Mesendoderm (in vitro differentiated cells): ENCODE measurements around the gene INPP4A.

Source experiments
- DNase-seq: peaks from one replicate; pipeline ENCODE4 v3.0.0; 2013
- H2AK5ac ChIP-seq: 2 replicates; pipeline ENCODE4 v1.6.1; 2013; ENCODE audit warnings: low read length, inconsistent platforms
- H2BK120ac ChIP-seq: 2 replicates; pipeline ENCODE4 v1.6.1; 2013; ENCODE audit warnings: low read depth, mild to moderate bottlenecking, low read length, moderate library complexity, mixed read lengths
- H2BK15ac ChIP-seq: replicated peaks from 2 replicates; pipeline ENCODE4 v1.6.1; 2013; ENCODE audit warnings: low read depth, mild to moderate bottlenecking, moderate library complexity
- H2BK5ac ChIP-seq: 2 replicates; pipeline ENCODE4 v1.6.1; 2013; ENCODE audit warnings: low read length, inconsistent platforms
- H3K18ac ChIP-seq: 2 replicates; pipeline ENCODE4 v1.6.1; 2013; ENCODE audit warnings: mild to moderate bottlenecking, low read length, mixed read lengths
- H3K23ac ChIP-seq: one replicate; pipeline ENCODE4 v1.6.1; 2013; ENCODE audit warnings: low read length
- H3K27ac ChIP-seq: 2 replicates; pipeline ENCODE4 v1.5.1; 2013; ENCODE audit warnings: low read depth, mild to moderate bottlenecking, inconsistent platforms, low read length, moderate library complexity
- H3K27me3 ChIP-seq: 2 replicates; pipeline ENCODE4 v1.6.1; 2013; ENCODE audit warnings: low read length, control low read depth, mild to moderate bottlenecking, inconsistent platforms; ENCODE audit not compliant: insufficient read depth, poor library complexity
- H3K36me3 ChIP-seq: 2 replicates; pipeline ENCODE4 v1.6.1; 2013; ENCODE audit warnings: low read length, inconsistent platforms; ENCODE audit not compliant: control insufficient read depth, insufficient read depth
- H3K4ac ChIP-seq: one replicate; pipeline ENCODE4 v1.6.1; 2013; ENCODE audit warnings: low read depth, mild to moderate bottlenecking, low read length, moderate library complexity
- H3K4me1 ChIP-seq: 2 replicates; pipeline ENCODE4 v1.6.1; 2013; ENCODE audit warnings: low read depth, low read length, inconsistent platforms; ENCODE audit not compliant: control insufficient read depth
- H3K4me2 ChIP-seq: 2 replicates; pipeline ENCODE4 v1.6.1; 2013; ENCODE audit warnings: low read length
- H3K4me3 ChIP-seq: 2 replicates; pipeline ENCODE4 v1.5.1; 2013; ENCODE audit warnings: mild to moderate bottlenecking, low read length
- H3K56ac ChIP-seq: one replicate; pipeline ENCODE4 v1.6.1; 2013; ENCODE audit warnings: low read length
- H3K79me1 ChIP-seq: 2 replicates; pipeline ENCODE4 v1.6.1; 2013; ENCODE audit warnings: low read length, inconsistent platforms
- H3K79me2 ChIP-seq: 2 replicates; pipeline ENCODE4 v1.6.1; 2013; ENCODE audit warnings: mild to moderate bottlenecking, low read length; ENCODE audit not compliant: control insufficient read depth, insufficient read depth
- H3K9ac ChIP-seq: 2 replicates; pipeline ENCODE4 v1.6.1; 2013; ENCODE audit warnings: low read length, inconsistent platforms
- H4K5ac ChIP-seq: one replicate; pipeline ENCODE4 v1.6.1; 2013; ENCODE audit warnings: low read length
- H4K8ac ChIP-seq: one replicate; pipeline ENCODE4 v1.6.1; 2013; ENCODE audit warnings: low read depth, mild to moderate bottlenecking, control low read depth, low read length, moderate library complexity
- WGBS: extraction: QIAGEN DNeasy Blood & Tissue Kit; methylation state at CpG from one replicate; pipeline ENCODE4 v1.1.7; 2013; ENCODE audit warnings: low lambda C conversion rate, missing lambda C conversion rate; ENCODE audit not compliant: insufficient coverage; ENCODE audit errors: extremely low coverage; 5-methylcytosine and 5-hydroxymethylcytosine counted together

INPP4A gene

DNA sequence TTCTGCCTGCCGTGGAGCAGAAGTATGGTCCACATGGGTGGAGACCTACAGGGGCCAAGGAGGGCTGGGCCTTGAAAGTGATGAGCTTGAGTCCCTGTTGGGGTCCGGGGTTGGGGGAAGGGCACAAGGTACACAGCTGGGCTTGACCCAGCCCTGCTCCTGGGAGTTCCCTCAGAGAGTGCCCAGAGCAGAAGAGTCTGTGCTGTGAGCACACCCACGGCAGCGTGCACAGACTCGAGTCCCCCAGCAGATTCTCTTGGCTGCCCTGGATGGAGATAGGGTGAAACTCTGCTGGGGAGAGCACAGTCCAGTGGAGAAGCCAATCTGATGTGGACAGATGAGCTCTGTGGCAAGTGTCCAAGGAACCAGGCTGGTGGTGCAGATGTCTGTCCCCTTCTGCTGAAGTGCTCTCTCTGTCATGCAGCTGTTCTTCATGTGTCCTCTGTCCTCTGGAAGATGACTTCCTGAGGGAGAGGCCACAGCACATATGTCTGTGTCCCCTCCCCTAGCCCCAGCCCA is 27.5 kb downstream of the INPP4A start:
- Histone ChIP-seq H3K23ac (no peak overlapping the region), H3K4me2 (no peak overlapping the region), H4K5ac (no peak overlapping the region), H3K27ac (no peak overlapping the region), H3K9ac (no peak overlapping the region), H3K79me2 (peaks cover 71% of the 10 kb centered on the region), H3K18ac (no peak overlapping the region), H3K36me3 (no peaks in the 10 kb centered on the region), H2BK5ac (no peak overlapping the region), H3K27me3 (no peaks in the 10 kb centered on the region), H3K56ac (no peak overlapping the region), H3K4ac (no peak overlapping the region), H3K4me3 (no peak overlapping the region), H3K79me1 (peaks cover 53% of the 10 kb centered on the region), H4K8ac (no peak overlapping the region), H3K4me1 (peaks cover 2% of the 10 kb centered on the region), H2BK15ac (no peak overlapping the region), H2AK5ac (no peak overlapping the region), H2BK120ac (no peak overlapping the region)
- WGBS: no CpG with 5 or more reads among the region's 5 CpGs
- DNase-seq: no peak

DNA sequence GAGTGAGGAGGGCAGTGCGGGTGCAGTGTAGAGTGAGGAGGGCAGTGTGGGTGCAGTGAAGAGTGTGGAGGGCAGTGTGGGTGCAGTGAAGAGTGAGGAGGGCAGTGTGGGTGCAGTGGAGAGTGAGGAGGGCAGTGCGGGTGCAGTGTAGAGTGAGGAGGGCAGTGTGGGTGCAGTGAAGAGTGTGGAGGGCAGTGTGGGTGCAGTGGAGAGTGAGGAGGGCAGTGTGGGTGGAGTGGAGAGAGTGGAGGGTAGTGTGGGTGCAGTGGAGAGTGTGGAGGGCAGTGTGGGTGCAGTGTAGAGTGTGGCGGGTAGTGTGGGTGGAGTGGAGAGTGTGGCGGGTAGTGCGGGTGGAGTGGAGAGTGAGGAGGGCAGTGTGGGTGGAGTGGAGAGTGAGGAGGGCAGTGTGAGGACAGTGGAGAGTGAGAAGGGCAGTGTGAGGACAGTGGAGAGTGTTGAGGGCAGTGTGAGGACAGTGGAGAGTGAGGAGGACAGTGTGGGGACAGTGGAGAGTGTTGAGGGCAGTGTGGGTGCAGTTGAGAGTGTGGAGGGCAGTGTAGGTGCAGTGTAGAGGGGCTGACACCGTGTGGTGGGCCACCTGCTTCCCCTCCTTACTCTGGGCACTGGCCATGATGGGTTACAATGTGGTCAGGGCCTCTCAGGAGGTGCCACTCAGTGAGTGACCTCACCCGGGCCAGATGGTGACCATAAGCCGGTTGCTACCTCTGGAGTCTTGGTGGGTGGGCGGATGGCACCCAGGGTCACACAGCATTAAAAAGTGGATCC is 28.5 kb downstream of the INPP4A start:
- H2AK5ac ChIP-seq: no peak overlapping the region
- no peaks in the 10 kb centered on the region for H3K4me1 ChIP-seq
- no CpG with 5 or more reads among the region's 9 CpGs for WGBS
- H4K8ac ChIP-seq: no peak overlapping the region
- no peak overlapping the region for H2BK15ac ChIP-seq
- H2BK5ac ChIP-seq: no peak overlapping the region
- peaks cover 75% of the 10 kb centered on the region for H3K79me2 ChIP-seq
- no peak overlapping the region for H2BK120ac ChIP-seq
- H3K79me1 ChIP-seq: peaks cover 59% of the 10 kb centered on the region
- no peaks in the 10 kb centered on the region for H3K36me3 ChIP-seq
- H3K18ac ChIP-seq: no peak overlapping the region
- DNase-seq: no peak
- no peaks in the 10 kb centered on the region for H3K27me3 ChIP-seq
- peak overlapping the region; percentile 27 for H3K56ac ChIP-seq
- no peak overlapping the region for H3K4ac ChIP-seq
- no peak overlapping the region for H4K5ac ChIP-seq
- H3K4me3 ChIP-seq: no peak overlapping the region
- H3K9ac ChIP-seq: no peak overlapping the region
- no peak overlapping the region for H3K27ac ChIP-seq
- no peak overlapping the region for H3K4me2 ChIP-seq
- H3K23ac ChIP-seq: peak overlapping the region; percentile 33

DNA sequence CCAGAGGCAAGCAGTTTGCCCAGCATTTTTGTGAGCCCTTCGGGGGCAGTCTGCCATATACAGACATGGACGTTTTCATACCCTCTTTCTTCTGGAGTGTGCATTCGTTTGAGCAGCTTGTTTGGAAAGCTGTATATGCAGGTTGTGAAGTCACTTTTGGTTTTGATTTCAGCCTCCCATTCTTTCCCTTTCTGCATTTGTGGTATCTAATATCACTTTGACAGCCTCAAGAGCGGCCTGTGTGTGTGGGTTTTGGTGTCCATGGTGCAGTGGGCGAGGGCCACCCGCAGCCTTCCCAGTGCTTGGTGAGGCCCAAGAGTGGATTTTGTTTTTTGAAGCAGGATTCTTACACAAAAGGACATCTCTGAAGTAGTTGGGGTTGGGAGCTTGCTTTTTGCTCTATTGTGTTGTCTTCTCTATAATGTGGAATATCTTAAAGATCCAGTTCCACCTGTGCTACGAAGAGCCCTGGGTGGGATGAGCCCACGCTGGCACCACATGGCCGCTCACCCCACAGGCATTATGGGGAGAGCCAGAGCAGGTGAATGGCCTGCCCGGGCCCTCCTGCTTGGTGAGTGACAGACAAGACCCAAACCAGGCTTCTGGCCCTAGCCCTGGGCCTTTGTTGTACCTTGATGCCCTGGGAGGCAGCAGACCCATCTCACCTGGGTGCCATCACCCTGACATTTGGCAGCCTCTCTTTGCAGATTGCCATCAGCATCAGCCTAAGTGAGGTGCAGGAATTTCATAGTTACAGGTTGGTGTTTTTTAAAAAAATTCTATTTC is 29.5 kb downstream of the INPP4A start:
- Histone ChIP-seq H3K4ac (no peak overlapping the region), H3K23ac (peak overlapping the region; percentile 35), H3K4me2 (no peak overlapping the region), H4K5ac (no peak overlapping the region), H2BK15ac (no peak overlapping the region), H3K9ac (no peak overlapping the region), H3K79me2 (peaks cover 79% of the 10 kb centered on the region), H3K36me3 (no peaks in the 10 kb centered on the region), H2BK120ac (no peak overlapping the region), H3K4me1 (peaks cover 10% of the 10 kb centered on the region), H2BK5ac (no peak overlapping the region), H3K79me1 (peaks cover 64% of the 10 kb centered on the region), H2AK5ac (no peak overlapping the region), H3K27me3 (no peaks in the 10 kb centered on the region), H3K18ac (no peak overlapping the region), H3K27ac (no peak overlapping the region), H3K56ac (no peak overlapping the region), H3K4me3 (no peak overlapping the region), H4K8ac (no peak overlapping the region)
- DNase-seq: no peak
- WGBS: no CpG with 5 or more reads among the region's 10 CpGs

DNA sequence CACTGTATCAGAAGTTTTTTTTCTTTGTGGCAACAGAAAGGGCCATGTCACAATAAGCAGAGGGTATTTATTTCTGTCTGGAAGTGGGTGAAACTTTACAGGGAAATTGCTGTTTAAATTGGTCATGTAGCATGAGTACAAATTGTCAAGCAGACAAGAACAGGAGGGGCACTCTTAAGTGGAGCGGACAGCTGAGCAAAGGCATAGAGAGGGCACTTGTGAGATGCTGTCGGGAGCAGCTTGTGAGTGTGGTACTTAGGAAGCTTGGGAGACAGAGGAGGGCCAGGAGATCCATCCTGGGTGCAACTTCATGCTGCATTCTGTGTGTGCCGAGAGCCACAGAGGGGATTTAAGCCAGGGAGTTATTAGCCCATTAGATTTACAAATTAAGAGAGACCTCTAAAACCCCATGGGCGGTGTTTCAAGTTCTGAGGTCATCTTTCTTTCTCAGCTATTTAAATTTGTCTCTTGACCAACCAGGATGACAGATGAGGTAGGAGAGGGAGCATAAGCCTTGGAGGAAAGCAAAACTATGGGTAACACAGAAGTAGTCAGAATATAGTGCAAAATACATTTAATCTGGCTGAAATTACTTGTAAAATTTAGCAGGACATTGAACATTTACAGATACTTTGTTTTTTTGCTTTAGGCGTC is 30.4 kb downstream of the INPP4A start:
- H3K79me2 ChIP-seq: peaks cover 83% of the 10 kb centered on the region
- WGBS: no CpG with 5 or more reads among the region's 5 CpGs

DNA sequence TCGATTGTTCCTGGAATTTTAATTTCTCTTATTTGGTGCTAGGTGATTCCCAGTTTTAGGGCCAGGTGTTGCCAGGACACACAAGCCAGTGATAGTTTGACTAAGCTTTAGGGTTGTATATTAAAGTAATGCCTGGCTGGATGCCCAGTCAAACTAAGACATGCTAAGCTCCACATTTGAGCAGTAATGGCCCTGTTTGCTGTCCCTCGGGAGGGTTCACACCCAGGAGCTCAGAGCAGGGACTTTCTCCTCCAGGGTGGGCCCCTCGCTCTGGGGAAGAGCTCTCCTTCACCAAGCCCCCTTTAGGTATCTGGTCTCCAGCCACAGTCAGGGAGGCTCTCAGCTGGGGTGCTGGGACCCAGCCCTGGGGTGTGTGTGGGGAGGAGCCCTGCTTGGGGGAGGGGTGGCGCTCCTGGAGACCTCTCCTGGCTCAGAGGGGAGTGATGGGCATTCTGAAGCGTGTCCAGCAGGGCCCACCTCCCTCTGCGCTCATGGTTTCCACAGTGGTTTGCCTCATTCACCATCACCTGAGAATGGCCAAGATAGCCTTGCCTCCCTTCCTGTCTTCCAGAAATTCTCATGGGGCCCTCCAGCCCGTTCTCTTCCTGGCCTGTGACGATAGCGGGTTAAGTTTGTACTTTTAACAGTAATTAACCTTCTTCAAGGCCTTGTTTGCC is 31.7 kb downstream of the INPP4A start:
- Histone ChIP-seq H3K56ac (no peak overlapping the region), H3K4me2 (no peak overlapping the region), H4K8ac (no peak overlapping the region), H4K5ac (no peak overlapping the region), H3K27me3 (no peaks in the 10 kb centered on the region), H3K79me1 (peaks cover 70% of the 10 kb centered on the region), H2BK120ac (no peak overlapping the region), H3K27ac (no peak overlapping the region), H3K4ac (no peak overlapping the region), H3K4me3 (no peak overlapping the region), H2AK5ac (no peak overlapping the region), H3K18ac (no peak overlapping the region), H2BK15ac (no peak overlapping the region), H3K79me2 (peaks cover 87% of the 10 kb centered on the region), H3K23ac (no peak overlapping the region), H3K9ac (no peak overlapping the region), H2BK5ac (no peak overlapping the region), H3K4me1 (peaks cover 23% of the 10 kb centered on the region), H3K36me3 (no peaks in the 10 kb centered on the region)
- no CpG with 5 or more reads among the region's 9 CpGs for WGBS
- no peak for DNase-seq

More for the DNA sequence above, 30.4 kb downstream of the INPP4A start:
- no peak overlapping the region for H3K4me2 ChIP-seq
- H3K56ac ChIP-seq: no peak overlapping the region
- H3K4ac ChIP-seq: no peak overlapping the region
- H3K27me3 ChIP-seq: no peaks in the 10 kb centered on the region
- H2AK5ac ChIP-seq: no peak overlapping the region
- no peak overlapping the region for H3K18ac ChIP-seq
- peaks cover 16% of the 10 kb centered on the region for H3K4me1 ChIP-seq
- no peak for DNase-seq
- H3K9ac ChIP-seq: no peak overlapping the region
- H3K79me1 ChIP-seq: peaks cover 66% of the 10 kb centered on the region
- H2BK5ac ChIP-seq: no peak overlapping the region
- no peak overlapping the region for H2BK15ac ChIP-seq
- H4K8ac ChIP-seq: no peak overlapping the region
- no peak overlapping the region for H4K5ac ChIP-seq
- no peak overlapping the region for H3K4me3 ChIP-seq
- H3K36me3 ChIP-seq: no peaks in the 10 kb centered on the region
- H2BK120ac ChIP-seq: no peak overlapping the region
- H3K23ac ChIP-seq: no peak overlapping the region
- no peak overlapping the region for H3K27ac ChIP-seq
